Fibroblast of lung (primary cell): ENCODE measurements around the gene PRSS22. TPM values are rescaled to one million over a fixed set of nuclear protein-coding genes. Genes with fewer than 3 reads are reported as not detected.

ENCODE experiments used
- DNase-seq, 2 donors: peaks; one replicate each; pipeline versions ENCODE4 v3.0.0 to v3.0.0-alpha.2; 2010; ENCODE audit warnings: low read depth in 2 of 2
- H2AFZ ChIP-seq: 2 replicates; pipeline ENCODE4 v1.5.1; 2012; ENCODE audit warnings: low read length, control low read depth, inconsistent platforms
- H3K27ac ChIP-seq: 2 replicates; pipeline ENCODE4 v1.5.1; 2011; ENCODE audit warnings: low read length, control low read depth; ENCODE audit not compliant: insufficient read depth
- H3K27me3 ChIP-seq: 2 replicates; pipeline ENCODE4 v1.5.1; 2011; ENCODE audit warnings: mild to moderate bottlenecking, low read length; ENCODE audit not compliant: control insufficient read depth, insufficient read depth
- H3K36me3 ChIP-seq: 2 replicates; pipeline ENCODE4 v1.5.1; 2011; ENCODE audit warnings: low read length; ENCODE audit not compliant: control insufficient read depth, insufficient read depth
- H3K4me1 ChIP-seq: 2 replicates; pipeline ENCODE4 v1.5.1; 2011; ENCODE audit warnings: low read length; ENCODE audit not compliant: control insufficient read depth, insufficient read depth; ENCODE audit errors: extremely low read depth
- H3K4me2 ChIP-seq: 2 replicates; pipeline ENCODE4 v1.5.1; 2011; ENCODE audit warnings: low read length, control low read depth; ENCODE audit not compliant: insufficient read depth; ENCODE audit errors: extremely low read depth
- H3K4me3 ChIP-seq, 4 experiments: fragments of 200-600 bp in 1 of 4; sonication (generic) in 1 of 4; replicated peaks in 1 of 4; 2 replicates each; pipeline ENCODE4 v1.5.1; 2011 to 2016; ENCODE audit warnings: low read length in 4 of 4, low read depth in 3 of 4, mild to moderate bottlenecking in 3 of 4, control low read depth in 2 of 4, inconsistent platforms in 1 of 4, mixed read lengths in 1 of 4; ENCODE audit not compliant: insufficient read depth in 1 of 4; ENCODE audit errors: control extremely low read depth in 1 of 4
- H3K79me2 ChIP-seq: 2 replicates; pipeline ENCODE4 v1.5.1; 2012; ENCODE audit warnings: mild to moderate bottlenecking, low read length, inconsistent platforms; ENCODE audit not compliant: control insufficient read depth, insufficient read depth
- H3K9ac ChIP-seq: 2 replicates; pipeline ENCODE4 v1.5.1; 2011; ENCODE audit warnings: mild to moderate bottlenecking, low read length, control low read depth; ENCODE audit not compliant: insufficient read depth
- H3K9me3 ChIP-seq: 2 replicates; pipeline ENCODE4 v1.5.1; 2012; ENCODE audit warnings: low read depth, low read length; ENCODE audit not compliant: control insufficient read depth, insufficient read depth
- H4K20me1 ChIP-seq: 2 replicates; pipeline ENCODE4 v1.5.1; 2011; ENCODE audit warnings: low read length; ENCODE audit not compliant: control insufficient read depth, insufficient read depth; ENCODE audit errors: extremely low read depth
- CTCF ChIP-seq, 2 donors: IDR thresholded peaks in 1 of 2; conservative IDR thresholded peaks in 1 of 2; 1 replicate in 1 of 2; 2 replicates in 1 of 2; pipeline ENCODE4 v1.5.1; 2011 to 2012; ENCODE audit warnings: low read length in 2 of 2, control low read depth in 1 of 2, inconsistent platforms in 1 of 2, low read depth in 1 of 2, mild to moderate bottlenecking in 1 of 2
- EZH2 ChIP-seq: IDR thresholded peaks from 2 replicates; pipeline ENCODE4 v1.5.1; 2012; ENCODE audit warnings: low read length, control low read depth, mild to moderate bottlenecking; ENCODE audit errors: missing control alignments
- polyA plus RNA-seq, 2 donors: library from polyadenylated mRNA; depleted of rRNA in 1 of 2; stranded (reverse) in 1 of 2; unstranded in 1 of 2; fragments of >200 nt; gene quantifications; 2 replicates each; pipeline ENCODE4 v1.2.1, GENCODE V29; 2011 to 2012; ENCODE audit warnings: missing spikeins in 1 of 2
- total RNA-seq: library from RNA; depleted of rRNA; stranded (reverse); fragments of >200 nt; gene quantifications from 2 replicates; pipeline ENCODE4 v1.2.1, GENCODE V29; 2014

The PRSS22 gene
- total and polyA plus RNA-seq, 2 donors (not counting 1 experiment from before 2014, with no cell fraction given) = 0.17 TPM; not detected in 1

- H3K36me3 ChIP-seq = no peaks in the 10 kb centered on the region
- H3K4me2 ChIP-seq = no peak overlapping the region
- peaks cover 4% of the 10 kb centered on the region for H3K27me3 ChIP-seq
- no peaks in the 10 kb centered on the region for H3K4me1 ChIP-seq
- no peak overlapping the region for H3K9ac ChIP-seq
- DNase-seq = no peak
- no peak overlapping the region for H3K27ac ChIP-seq
- H3K79me2 ChIP-seq = no peaks in the 10 kb centered on the region
- no peak overlapping the region for H2AFZ ChIP-seq
- no peak overlapping the region for H3K4me3 ChIP-seq
- no peaks in the 10 kb centered on the region for H4K20me1 ChIP-seq
- no peaks in the 10 kb centered on the region for H3K9me3 ChIP-seq
- no peak for TF ChIP-seq CTCF (conservative IDR thresholded peaks at IDR 0.05 in 1 of 2, IDR thresholded peaks at IDR 0.05 in 1 of 2; ENCODE audit: low read depth in 1 of 2, low read length in 2 of 2)
- TF ChIP-seq EZH2 = no peak
Measured at GRCh38 chr16:2827831-2828520, 30.0 kb downstream of the PRSS22 start.

DNA sequence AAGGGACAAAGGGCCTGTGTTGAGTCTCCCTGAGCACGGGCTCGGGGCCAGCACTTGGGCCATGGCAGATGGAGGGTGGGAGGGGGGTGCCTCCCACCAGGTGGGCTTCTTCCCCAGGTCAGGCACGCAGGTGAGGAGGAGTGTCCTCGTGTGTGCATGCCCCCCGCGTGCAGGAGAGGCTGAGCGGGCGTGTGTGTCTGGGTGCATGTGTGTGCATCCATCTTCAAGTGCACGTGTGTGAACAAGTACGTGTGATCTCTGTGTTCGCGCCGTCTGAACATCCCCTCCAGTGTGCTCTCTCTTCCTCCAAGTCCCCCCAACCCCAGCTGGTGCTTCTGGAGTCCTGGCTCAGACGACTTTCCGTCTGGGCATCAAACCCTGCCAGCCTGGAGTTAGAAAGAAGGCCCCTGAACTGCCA, 30.6 kb downstream of the PRSS22 start:
- Histone ChIP-seq H3K4me3 (no peak overlapping the region), H3K9me3 (no peaks in the 10 kb centered on the region), H3K27me3 (peaks cover 10% of the 10 kb centered on the region), H3K4me1 (no peaks in the 10 kb centered on the region), H4K20me1 (no peaks in the 10 kb centered on the region), H3K4me2 (no peak overlapping the region), H2AFZ (no peak overlapping the region), H3K9ac (no peak overlapping the region), H3K79me2 (no peaks in the 10 kb centered on the region), H3K36me3 (no peaks in the 10 kb centered on the region), H3K27ac (no peak overlapping the region)
- no peak for DNase-seq
- TF ChIP-seq CTCF (conservative IDR thresholded peaks at IDR 0.05 in 1 of 2, IDR thresholded peaks at IDR 0.05 in 1 of 2; ENCODE audit: low read depth in 1 of 2, low read length in 2 of 2) (no peak), EZH2 (no peak)

DNA sequence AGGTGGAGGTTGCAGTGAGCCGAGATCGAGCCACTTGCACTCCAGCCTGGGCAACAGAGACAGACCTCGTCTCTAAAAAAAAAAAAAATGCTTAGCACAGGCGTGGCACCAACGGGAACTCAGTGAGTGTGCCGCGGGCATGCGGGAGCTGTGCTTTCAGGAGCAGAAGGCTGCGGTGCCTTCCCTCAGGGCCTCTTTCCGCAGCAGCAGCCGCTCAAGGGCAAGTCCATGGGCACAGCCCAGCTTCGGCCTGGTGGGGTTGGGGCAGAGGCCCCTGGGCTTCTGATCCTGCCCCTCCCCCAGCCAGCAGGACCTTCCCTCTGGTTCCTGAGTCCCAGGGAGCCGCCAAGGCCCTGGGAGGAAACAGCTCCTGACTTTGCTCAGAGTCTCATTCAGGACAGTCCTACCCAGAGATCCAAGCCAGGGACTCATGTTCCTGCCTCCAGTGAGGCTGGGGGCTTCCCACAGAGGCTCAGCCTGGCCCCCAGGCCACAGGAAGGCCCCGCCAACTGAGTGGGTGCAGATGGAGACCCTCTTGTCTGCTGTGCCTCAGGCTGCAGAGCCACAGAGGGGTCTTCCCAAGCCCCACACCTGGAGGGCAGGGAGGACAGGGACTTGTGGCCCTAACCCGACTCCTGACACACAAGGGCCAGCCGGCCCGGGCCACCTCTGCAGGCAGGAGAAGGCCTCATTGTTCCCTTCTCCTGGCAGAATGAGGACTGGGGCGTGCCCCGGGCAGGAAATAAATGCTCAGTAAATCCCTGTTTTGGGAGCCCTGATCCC, 31.2 kb downstream of the PRSS22 start:
- no peak overlapping the region for H3K4me2 ChIP-seq
- DNase-seq = no peak
- no peaks in the 10 kb centered on the region for H3K36me3 ChIP-seq
- no peaks in the 10 kb centered on the region for H3K4me1 ChIP-seq
- TF ChIP-seq CTCF (conservative IDR thresholded peaks at IDR 0.05 in 1 of 2, IDR thresholded peaks at IDR 0.05 in 1 of 2; ENCODE audit: low read depth in 1 of 2, low read length in 2 of 2) (no peak), EZH2 (no peak)
- H3K4me3 ChIP-seq = no peak overlapping the region
- H3K9me3 ChIP-seq = no peaks in the 10 kb centered on the region
- no peaks in the 10 kb centered on the region for H4K20me1 ChIP-seq
- H3K27me3 ChIP-seq = peaks cover 15% of the 10 kb centered on the region
- no peaks in the 10 kb centered on the region for H3K79me2 ChIP-seq
- no peak overlapping the region for H3K9ac ChIP-seq
- no peak overlapping the region for H3K27ac ChIP-seq
- no peak overlapping the region for H2AFZ ChIP-seq
